ENCODE measurements around the gene ATP2B2.

GRCh38 chr3:10350324-10350985 lies 154.9 kb downstream of the ATP2B2 start:
- TF ChIP-seq TOX (CRISPR knock-in tag; IDR thresholded peaks at IDR 0.05; ENCODE audit: borderline replicate concordance) (no peak), SNAI2 (CRISPR knock-in tag; IDR thresholded peaks at IDR 0.05) (no peak), OSR1 (CRISPR knock-in tag; IDR thresholded peaks at IDR 0.05) (no peak), TCF4 (CRISPR knock-in tag; IDR thresholded peaks at IDR 0.05; ENCODE audit: borderline replicate concordance) (no peak), CSRNP3 (CRISPR knock-in tag; IDR thresholded peaks at IDR 0.05) (no peak), PPARA (CRISPR knock-in tag; IDR thresholded peaks at IDR 0.05; ENCODE audit: borderline replicate concordance) (no peak)
- TF ChIP-seq, protein P1, sequence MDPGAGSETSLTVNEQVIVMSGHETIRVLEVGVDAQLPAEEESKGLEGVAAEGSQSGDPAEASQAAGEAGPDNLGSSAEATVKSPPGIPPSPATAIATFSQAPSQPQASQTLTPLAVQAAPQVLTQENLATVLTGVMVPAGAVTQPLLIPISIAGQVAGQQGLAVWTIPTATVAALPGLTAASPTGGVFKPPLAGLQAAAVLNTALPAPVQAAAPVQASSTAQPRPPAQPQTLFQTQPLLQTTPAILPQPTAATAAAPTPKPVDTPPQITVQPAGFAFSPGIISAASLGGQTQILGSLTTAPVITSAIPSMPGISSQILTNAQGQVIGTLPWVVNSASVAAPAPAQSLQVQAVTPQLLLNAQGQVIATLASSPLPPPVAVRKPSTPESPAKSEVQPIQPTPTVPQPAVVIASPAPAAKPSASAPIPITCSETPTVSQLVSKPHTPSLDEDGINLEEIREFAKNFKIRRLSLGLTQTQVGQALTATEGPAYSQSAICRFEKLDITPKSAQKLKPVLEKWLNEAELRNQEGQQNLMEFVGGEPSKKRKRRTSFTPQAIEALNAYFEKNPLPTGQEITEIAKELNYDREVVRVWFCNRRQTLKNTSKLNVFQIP (CRISPR knock-in tag; IDR thresholded peaks at IDR 0.05; ENCODE audit: borderline replicate concordance, low read depth): no peak
- TF ChIP-seq, protein P2, sequence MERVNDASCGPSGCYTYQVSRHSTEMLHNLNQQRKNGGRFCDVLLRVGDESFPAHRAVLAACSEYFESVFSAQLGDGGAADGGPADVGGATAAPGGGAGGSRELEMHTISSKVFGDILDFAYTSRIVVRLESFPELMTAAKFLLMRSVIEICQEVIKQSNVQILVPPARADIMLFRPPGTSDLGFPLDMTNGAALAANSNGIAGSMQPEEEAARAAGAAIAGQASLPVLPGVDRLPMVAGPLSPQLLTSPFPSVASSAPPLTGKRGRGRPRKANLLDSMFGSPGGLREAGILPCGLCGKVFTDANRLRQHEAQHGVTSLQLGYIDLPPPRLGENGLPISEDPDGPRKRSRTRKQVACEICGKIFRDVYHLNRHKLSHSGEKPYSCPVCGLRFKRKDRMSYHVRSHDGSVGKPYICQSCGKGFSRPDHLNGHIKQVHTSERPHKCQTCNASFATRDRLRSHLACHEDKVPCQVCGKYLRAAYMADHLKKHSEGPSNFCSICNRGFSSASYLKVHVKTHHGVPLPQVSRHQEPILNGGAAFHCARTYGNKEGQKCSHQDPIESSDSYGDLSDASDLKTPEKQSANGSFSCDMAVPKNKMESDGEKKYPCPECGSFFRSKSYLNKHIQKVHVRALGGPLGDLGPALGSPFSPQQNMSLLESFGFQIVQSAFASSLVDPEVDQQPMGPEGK (CRISPR knock-in tag; IDR thresholded peaks at IDR 0.05; ENCODE audit: borderline replicate concordance): no peak
- TF ChIP-seq, protein P3, sequence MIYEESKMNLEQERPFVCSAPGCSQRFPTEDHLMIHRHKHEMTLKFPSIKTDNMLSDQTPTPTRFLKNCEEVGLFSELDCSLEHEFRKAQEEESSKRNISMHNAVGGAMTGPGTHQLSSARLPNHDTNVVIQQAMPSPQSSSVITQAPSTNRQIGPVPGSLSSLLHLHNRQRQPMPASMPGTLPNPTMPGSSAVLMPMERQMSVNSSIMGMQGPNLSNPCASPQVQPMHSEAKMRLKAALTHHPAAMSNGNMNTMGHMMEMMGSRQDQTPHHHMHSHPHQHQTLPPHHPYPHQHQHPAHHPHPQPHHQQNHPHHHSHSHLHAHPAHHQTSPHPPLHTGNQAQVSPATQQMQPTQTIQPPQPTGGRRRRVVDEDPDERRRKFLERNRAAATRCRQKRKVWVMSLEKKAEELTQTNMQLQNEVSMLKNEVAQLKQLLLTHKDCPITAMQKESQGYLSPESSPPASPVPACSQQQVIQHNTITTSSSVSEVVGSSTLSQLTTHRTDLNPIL (CRISPR knock-in tag; IDR thresholded peaks at IDR 0.05; ENCODE audit: low read depth): no peak

Measured in SK-N-SH treated with all-trans-retinoic acid at 6 μM for 48 hours (cell line).